SU-DHL-6 (cell line): ENCODE results near the gene EPB41L1.

ENCODE experiments used
- H2AFZ ChIP-seq: fragments of 200-600 bp; sonication (generic); 2 replicates; pipeline ENCODE4 v1.6.1; 2014; ENCODE audit warnings: low read depth, mild to moderate bottlenecking, moderate library complexity, mixed read lengths, antibody characterized with exemption, low read length; ENCODE audit not compliant: severe bottlenecking
- H3F3A ChIP-seq: fragments of 200-600 bp; shearing (Covaris generic); 2 replicates; pipeline ENCODE4 v1.6.0; 2016; ENCODE audit warnings: antibody characterized with exemption, mild to moderate bottlenecking; ENCODE audit not compliant: insufficient read depth
- H3K27ac ChIP-seq: fragments of 200-600 bp; sonication (generic); 2 replicates; pipeline ENCODE4 v1.5.1; 2016; ENCODE audit warnings: low read depth, mild to moderate bottlenecking, low read length, moderate library complexity, mixed read lengths
- H3K27me3 ChIP-seq: fragments of 200-600 bp; sonication (generic), shearing (Covaris generic); 2 replicates; pipeline ENCODE4 v1.6.0; 2014; ENCODE audit warnings: mild to moderate bottlenecking, low read length
- H3K36me3 ChIP-seq: fragments of 200-600 bp; sonication (generic); 2 replicates; pipeline ENCODE4 v1.6.1; 2014; ENCODE audit warnings: mild to moderate bottlenecking, low read length, mixed read lengths
- H3K4me2 ChIP-seq: fragments of 300-600, 200-600 bp; shearing (Covaris generic), sonication (generic); 2 replicates; pipeline ENCODE4 v1.6.0; 2014; ENCODE audit warnings: low read length, low read depth, mild to moderate bottlenecking; ENCODE audit not compliant: poor library complexity, severe bottlenecking
- H3K4me3 ChIP-seq: fragments of 200-600 bp; sonication (generic); 2 replicates; pipeline ENCODE4 v1.5.1; 2014; ENCODE audit warnings: antibody characterized with exemption, low read length, mild to moderate bottlenecking, mixed read lengths; ENCODE audit not compliant: insufficient read depth, poor library complexity, severe bottlenecking
- H3K79me2 ChIP-seq: fragments of 200-600 bp; sonication (generic); 2 replicates; pipeline ENCODE4 v1.6.1; 2014; ENCODE audit warnings: mild to moderate bottlenecking, low read length, moderate library complexity; ENCODE audit not compliant: insufficient read depth
- H3K9ac ChIP-seq: fragments of 200-600 bp; sonication (generic); 2 replicates; pipeline ENCODE4 v1.7.0; 2014; ENCODE audit warnings: mild to moderate bottlenecking, low read length
- H3K9me2 ChIP-seq: fragments of 200-600 bp; sonication (generic); replicated peaks from 2 replicates; pipeline ENCODE4 v1.6.1; 2014; ENCODE audit warnings: low read length; ENCODE audit not compliant: insufficient read depth
- H3K9me3 ChIP-seq: fragments of 200-600 bp; sonication (generic); 2 replicates; pipeline ENCODE4 v1.6.1; 2014; ENCODE audit warnings: low read length, mixed read lengths; ENCODE audit not compliant: insufficient read depth
- H4K20me1 ChIP-seq: fragments of 200-600 bp; sonication (generic); 2 replicates; pipeline ENCODE4 v1.6.1; 2014; ENCODE audit warnings: low read depth, mild to moderate bottlenecking, antibody characterized with exemption, low read length, moderate library complexity, mixed read lengths
- CTCF ChIP-seq: fragments of 200-600 bp; sonication (generic); IDR thresholded peaks from one replicate; pipeline ENCODE4 v1.5.1; 2017; ENCODE audit warnings: antibody characterized with exemption, mild to moderate bottlenecking, low read length, moderate library complexity; ENCODE audit not compliant: insufficient read depth, poor library complexity, severe bottlenecking
- EZH2phosphoT487 ChIP-seq: fragments of 200-600 bp; sonication (generic), shearing (Covaris generic); conservative IDR thresholded peaks from 2 replicates; pipeline ENCODE4 v1.6.1; 2018; ENCODE audit warnings: mild to moderate bottlenecking, antibody characterized with exemption, low read length, moderate library complexity, mixed read lengths

EPB41L1 gene

DNA sequence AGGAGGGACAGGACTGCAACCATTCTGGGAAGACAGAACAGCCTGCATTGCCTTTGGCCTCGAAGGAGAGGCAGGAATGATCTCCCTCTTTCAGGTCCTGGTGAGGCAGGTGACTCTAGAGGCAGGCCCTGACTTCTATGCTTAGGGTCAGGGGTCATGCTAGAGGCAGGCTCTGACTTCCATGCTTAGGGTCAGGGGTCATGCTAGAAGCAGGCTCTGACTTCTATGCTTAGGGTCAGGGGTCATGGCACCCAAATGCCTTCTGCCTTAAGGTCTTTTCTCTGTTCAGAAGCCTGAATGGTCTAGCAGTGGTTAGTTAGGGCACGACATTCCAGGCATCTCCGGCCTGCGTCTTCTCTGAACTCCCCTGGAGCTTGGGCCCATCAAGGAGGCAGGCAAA, 46.7 kb downstream of the EPB41L1 start:
- no peak overlapping the region for H3K9ac ChIP-seq
- TF ChIP-seq CTCF = no peak
- no peak for TF ChIP-seq EZH2phosphoT487
- no peaks in the 10 kb centered on the region for H3F3A ChIP-seq
- no peak overlapping the region for H3K4me2 ChIP-seq
- H3K9me2 ChIP-seq = no peaks in the 10 kb centered on the region
- H3K27ac ChIP-seq = no peak overlapping the region
- no peak overlapping the region for H3K4me3 ChIP-seq
- H2AFZ ChIP-seq = no peak overlapping the region
- H3K27me3 ChIP-seq = no peaks in the 10 kb centered on the region
- no peaks in the 10 kb centered on the region for H4K20me1 ChIP-seq
- H3K9me3 ChIP-seq = no peaks in the 10 kb centered on the region
- no peaks in the 10 kb centered on the region for H3K36me3 ChIP-seq
- no peaks in the 10 kb centered on the region for H3K79me2 ChIP-seq

- Histone ChIP-seq H2AFZ (no peak overlapping the region), H3K27me3 (no peaks in the 10 kb centered on the region), H3K9me3 (no peaks in the 10 kb centered on the region), H3K9ac (no peak overlapping the region), H3K27ac (no peak overlapping the region), H3K4me3 (no peak overlapping the region), H3F3A (no peaks in the 10 kb centered on the region), H3K79me2 (no peaks in the 10 kb centered on the region), H3K36me3 (no peaks in the 10 kb centered on the region), H3K9me2 (no peaks in the 10 kb centered on the region), H3K4me2 (no peak overlapping the region), H4K20me1 (no peaks in the 10 kb centered on the region)
- TF ChIP-seq EZH2phosphoT487 = no peak
- peak; percentile 94 for TF ChIP-seq CTCF
Observed at GRCh38 chr20:36202891-36203338, 48.4 kb downstream of the EPB41L1 start.

GRCh38 chr20:36203861-36204260, 49.3 kb downstream of the EPB41L1 start:
- H3K36me3 ChIP-seq = no peaks in the 10 kb centered on the region
- no peaks in the 10 kb centered on the region for H3F3A ChIP-seq
- no peak overlapping the region for H3K4me3 ChIP-seq
- no peaks in the 10 kb centered on the region for H3K9me2 ChIP-seq
- no peaks in the 10 kb centered on the region for H3K79me2 ChIP-seq
- H3K27ac ChIP-seq = no peak overlapping the region
- no peaks in the 10 kb centered on the region for H3K9me3 ChIP-seq
- H3K4me2 ChIP-seq = no peak overlapping the region
- TF ChIP-seq EZH2phosphoT487 (no peak), CTCF (no peak)
- H2AFZ ChIP-seq = no peak overlapping the region
- H4K20me1 ChIP-seq = no peaks in the 10 kb centered on the region
- no peaks in the 10 kb centered on the region for H3K27me3 ChIP-seq
- no peak overlapping the region for H3K9ac ChIP-seq

DNA sequence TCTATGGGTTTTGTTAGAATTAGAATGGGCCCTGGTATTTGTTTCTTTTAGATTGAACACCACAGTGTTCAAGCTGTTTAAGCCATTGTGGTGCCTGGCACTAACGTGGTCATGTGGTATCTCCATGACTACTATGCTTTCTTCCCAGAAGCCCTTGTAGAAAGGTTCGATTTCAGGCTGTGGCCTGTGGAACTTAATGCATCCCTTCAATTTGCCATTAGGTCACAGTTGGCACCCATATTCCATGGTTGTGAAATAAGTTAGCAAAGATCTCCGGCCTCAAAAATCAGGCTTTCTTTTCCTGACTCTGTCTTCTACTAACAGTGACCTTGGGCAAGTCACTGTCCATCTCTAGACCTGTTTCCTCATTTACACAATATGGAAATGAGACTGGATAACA, 50.5 kb downstream of the EPB41L1 start:
- Histone ChIP-seq H3K9me3 (no peaks in the 10 kb centered on the region), H4K20me1 (no peaks in the 10 kb centered on the region), H2AFZ (no peak overlapping the region), H3K79me2 (no peaks in the 10 kb centered on the region), H3K27ac (no peak overlapping the region), H3K9ac (no peak overlapping the region), H3F3A (no peaks in the 10 kb centered on the region), H3K36me3 (no peaks in the 10 kb centered on the region), H3K4me3 (no peak overlapping the region), H3K27me3 (no peaks in the 10 kb centered on the region), H3K9me2 (no peaks in the 10 kb centered on the region), H3K4me2 (no peak overlapping the region)
- TF ChIP-seq EZH2phosphoT487 = no peak
- TF ChIP-seq CTCF = no peak
